Activated gamma-delta T cell treated with anti-CD3 and anti-CD28 coated beads, Interleukin-2, amount 50 U/mL, for 16 hours (primary cell): ENCODE measurements around the gene METRNL.

Experiments
- DNase-seq: peaks from one replicate; pipeline ENCODE4 v3.0.0-alpha.2; 2020; ENCODE audit warnings: low read depth

Gene METRNL

DNA sequence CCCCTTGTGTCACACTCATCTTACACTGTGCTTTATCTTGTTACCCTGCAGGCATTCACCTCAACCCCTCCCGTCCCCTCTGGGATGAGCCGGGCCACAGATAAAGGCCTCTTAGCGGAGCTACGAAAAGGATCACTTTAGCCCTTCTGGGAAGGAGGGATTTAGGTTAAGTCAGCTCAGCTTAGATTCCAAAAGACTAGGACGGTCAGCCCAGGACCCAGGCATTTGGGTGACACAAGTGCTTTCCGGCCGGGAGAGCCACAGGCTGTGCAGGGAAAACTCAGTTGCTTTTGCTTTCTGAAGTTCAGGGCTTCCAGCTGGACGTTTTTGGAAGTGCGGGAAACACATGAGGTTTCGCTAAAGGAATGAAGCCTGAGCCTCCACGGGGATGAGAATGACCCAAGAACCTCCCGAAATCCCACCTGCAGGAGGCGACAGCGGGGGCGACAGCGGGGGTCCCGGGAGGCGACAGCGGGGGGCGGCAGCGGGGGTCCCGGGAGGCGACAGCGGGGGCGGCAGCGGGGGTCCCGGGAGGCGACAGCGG, 11.6 kb upstream of the METRNL start:
- no peak for DNase-seq

- no peak for DNase-seq
Observed at GRCh38 chr17:83068641-83069570, 10.5 kb upstream of the METRNL start.

GRCh38 chr17:83069571-83069906, 9.9 kb upstream of the METRNL start:
- DNase-seq: no peak

GRCh38 chr17:83069931-83070742, 9.3 kb upstream of the METRNL start:
- DNase-seq: no peak

DNA sequence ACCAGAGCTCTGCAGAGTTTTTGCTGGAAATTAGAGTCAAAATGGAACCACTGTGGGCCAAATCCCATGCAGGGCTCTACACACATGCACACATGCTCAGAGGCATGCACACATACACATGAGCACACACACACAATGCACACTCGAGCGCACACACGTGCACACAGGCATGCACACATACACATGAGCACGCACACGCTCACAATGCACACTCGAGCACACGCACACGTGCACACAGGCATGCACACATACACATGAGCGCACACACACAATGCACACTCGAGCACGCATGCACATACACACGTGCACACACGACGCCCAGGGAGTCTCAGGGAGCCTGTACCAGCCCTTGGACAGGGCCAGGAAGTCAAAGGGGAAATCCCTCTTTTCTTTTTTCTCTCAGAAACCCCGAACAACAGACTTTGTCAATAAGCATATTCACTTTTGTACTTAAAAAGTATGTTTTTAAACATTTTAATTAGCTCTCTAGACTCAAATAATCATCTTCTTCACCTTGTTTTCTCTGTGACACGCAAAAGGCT, 8.5 kb upstream of the METRNL start:
- DNase-seq: no peak

GRCh38 chr17:83071365-83071764, 8.0 kb upstream of the METRNL start:
- DNase-seq: no peak

- DNase-seq: no peak
Observed at GRCh38 chr17:83071966-83072562, 7.3 kb upstream of the METRNL start.

DNA sequence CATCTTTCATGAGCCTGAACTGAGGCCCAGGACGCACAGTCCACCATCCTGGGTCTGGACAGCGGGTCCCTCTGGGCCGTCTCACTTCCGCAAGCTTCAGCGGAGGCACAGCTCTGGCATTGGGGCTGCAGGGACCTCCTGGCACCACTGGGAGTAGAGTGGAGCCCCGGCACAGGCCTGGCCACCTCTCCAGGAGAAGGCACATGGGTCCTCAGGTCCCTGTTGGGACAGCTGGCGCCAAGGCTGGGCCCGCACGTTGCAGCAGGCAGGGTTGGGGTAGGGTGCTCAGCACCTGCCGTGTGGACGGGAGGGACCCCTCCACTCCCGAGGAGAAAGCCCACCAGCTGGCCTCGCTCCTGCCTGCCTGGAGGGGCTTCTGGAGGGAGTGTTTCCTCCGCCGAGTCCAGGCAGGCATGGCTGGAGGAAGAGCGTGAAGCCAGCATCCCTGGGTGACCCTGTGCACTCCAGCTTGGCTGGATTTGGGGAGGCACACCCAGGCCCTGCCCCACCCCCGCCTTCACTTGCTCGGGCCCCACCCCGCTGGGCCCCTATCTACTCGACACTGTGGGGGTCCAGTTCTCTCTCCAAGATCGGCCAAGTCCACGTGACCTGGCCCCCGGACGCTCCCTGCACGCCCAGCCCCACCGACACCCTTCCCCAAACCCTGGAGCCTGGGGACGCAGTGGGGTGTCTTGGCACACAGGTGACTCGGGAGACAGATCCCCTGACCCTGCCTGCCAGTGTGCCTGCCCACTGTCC, 6.6 kb upstream of the METRNL start:
- no peak for DNase-seq

- no peak for DNase-seq
Observed at GRCh38 chr17:83073389-83074063, 5.9 kb upstream of the METRNL start.

GRCh38 chr17:83074486-83075223, 4.8 kb upstream of the METRNL start:
- no peak for DNase-seq

DNA sequence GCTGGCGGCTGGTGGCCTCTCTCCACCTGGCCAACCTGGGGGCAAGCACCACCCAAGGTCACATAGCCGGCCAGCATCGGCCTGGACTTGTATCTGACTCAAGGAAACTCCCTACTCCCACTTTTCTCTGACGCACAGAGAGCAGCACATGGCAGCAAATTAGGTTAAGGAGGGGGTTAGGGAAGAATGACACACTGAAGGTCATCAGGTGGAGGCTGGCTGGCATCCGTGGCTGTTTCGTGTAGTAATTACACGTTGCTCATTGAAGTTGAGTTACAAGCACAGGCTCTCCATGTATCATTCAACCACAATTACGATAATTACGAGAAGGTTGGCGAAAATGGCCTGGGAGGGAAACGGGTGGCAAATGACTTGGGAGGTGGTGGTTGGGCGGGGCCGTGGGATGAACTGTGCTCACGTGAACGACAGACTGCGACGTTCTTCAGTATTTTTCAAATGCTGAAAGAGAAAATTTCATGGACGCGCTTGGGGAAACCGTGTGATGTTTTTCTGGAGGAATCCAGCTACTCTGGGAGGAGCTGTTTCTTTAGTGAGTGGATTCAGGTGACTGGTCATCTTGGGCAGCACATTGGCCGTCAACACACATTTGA, 4.0 kb upstream of the METRNL start:
- no peak for DNase-seq

GRCh38 chr17:83076938-83077337, 2.5 kb upstream of the METRNL start:
- DNase-seq: no peak

- no peak for DNase-seq
Observed at GRCh38 chr17:83077411-83077810, 2.0 kb upstream of the METRNL start.

- DNase-seq: no peak
Observed at GRCh38 chr17:83077939-83078338, 1.5 kb upstream of the METRNL start.

DNA sequence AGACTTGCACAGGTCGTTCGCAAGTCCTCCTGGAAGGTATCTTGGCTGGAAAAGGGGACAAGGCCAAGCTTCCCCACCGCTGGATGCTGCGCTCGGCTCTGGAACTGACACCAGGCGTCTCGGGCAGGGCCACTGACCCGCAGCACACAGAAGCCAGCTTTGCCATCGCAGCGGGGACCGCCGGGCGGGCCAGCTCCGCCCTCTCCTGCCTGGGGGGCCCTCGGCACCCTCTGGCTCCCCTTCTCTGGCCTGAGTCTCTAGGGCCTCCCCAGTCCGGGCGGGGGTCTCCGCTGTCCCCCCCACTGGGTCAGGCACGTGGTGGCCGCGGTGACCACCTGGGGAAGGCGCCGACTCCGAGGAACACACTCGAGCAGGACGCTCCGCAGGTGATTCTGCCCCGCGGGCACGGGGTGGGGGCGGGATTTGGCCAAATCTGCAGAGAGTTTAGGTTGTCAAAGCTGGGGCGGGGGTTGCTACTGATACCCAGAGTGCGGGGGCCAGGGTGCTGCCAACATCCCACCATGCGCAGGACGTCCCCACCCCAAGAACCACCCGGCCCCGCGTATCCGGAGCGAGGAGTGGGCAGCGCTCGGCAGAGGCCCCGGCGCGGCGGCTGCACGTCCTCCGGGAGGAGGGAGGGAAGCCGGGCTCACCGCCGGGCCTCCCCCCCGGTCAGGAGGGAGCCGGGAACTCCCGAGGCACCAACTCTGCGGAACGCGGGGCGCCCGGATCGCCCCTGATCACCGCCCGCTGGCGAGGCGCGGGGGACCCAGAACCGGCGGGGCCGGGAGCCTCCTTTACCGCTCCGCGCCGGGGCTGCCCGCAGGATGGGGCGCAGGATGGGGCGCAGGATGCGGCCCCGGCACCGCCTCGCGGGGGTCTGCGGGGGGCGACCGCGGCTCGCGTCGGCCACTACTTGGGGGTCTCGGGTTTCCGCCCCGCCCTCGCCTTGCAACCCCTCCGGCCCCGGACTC, 744 bp upstream of the METRNL start:
- DNase-seq: no peak

DNA sequence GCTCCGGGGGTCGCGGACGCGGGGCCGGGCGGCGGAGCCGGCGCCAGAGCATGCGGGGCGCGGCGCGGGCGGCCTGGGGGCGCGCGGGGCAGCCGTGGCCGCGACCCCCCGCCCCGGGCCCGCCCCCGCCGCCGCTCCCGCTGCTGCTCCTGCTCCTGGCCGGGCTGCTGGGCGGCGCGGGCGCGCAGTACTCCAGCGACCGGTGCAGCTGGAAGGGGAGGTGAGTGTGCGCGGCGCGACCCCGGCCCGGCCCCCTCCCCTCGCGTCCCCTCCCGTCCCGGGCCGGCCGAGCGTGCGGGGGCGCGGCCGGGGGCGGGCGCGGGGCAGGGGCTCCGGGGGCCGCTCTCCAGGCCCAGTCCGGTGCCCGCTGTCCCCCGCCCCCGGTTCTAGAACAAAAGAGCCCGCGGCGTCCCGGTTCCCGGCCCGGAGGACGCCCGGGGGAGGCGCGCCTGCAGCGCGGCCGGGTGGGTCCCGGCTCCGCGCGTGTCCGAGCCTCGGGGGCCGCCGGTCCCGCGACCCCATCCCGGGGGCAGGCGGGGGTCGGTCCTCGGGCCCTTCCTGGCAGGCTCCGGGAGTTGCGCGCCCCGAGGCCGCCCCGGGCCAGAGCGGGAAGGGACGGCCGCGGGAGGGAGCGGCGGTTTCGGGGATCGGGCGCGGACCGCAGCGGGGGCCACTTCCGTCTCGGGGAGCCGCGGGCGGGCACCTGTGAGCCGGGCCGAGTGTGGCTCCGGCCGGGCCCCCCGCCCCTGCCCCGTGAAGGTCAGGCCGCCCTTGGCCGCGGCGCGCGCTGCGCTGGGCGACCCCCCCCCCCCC, 563 bp downstream of the METRNL start:
- DNase-seq: no peak

GRCh38 chr17:83080579-83080857, 1.1 kb downstream of the METRNL start:
- no peak for DNase-seq
